ENCODE results near the gene NKIRAS1.

The NKIRAS1 gene

GRCh38 chr3:23916886-23917678, at the start of gene NKIRAS1, which contains the start of gene RPL15:
NKIRAS1 (minus strand) TSS chr3:23916990; CDS start chr3:23910904, 6,086 bp downstream.
RPL15 (plus strand) TSS chr3:23917132; CDS start chr3:23917860, 728 bp downstream.
- DNase-seq (ENCODE audit: low read depth in 1 of 2, low spot score in 1 of 2), result peak; percentile 91 to 94

GRCh38 chr3:23966328-23966727, 49.5 kb upstream of the NKIRAS1 start:
- no peak for DNase-seq (ENCODE audit: low read depth in 1 of 2, low spot score in 1 of 2)

- no peak for DNase-seq (ENCODE audit: low read depth in 1 of 2, low spot score in 1 of 2)
Observed at GRCh38 chr3:23964537-23965235, 47.9 kb upstream of the NKIRAS1 start.

- no peak for DNase-seq (ENCODE audit: low read depth in 1 of 2, low spot score in 1 of 2)
Observed at GRCh38 chr3:23961913-23962312, 45.1 kb upstream of the NKIRAS1 start.

- no peak for DNase-seq (ENCODE audit: low read depth in 1 of 2, low spot score in 1 of 2)
Observed at GRCh38 chr3:23961066-23961465, 44.3 kb upstream of the NKIRAS1 start.

- DNase-seq (ENCODE audit: low read depth in 1 of 2, low spot score in 1 of 2), result no peak
Observed at GRCh38 chr3:23960649-23961048, 43.9 kb upstream of the NKIRAS1 start.

- no peak for DNase-seq (ENCODE audit: low read depth in 1 of 2, low spot score in 1 of 2)
Observed at GRCh38 chr3:23959135-23959900, 42.5 kb upstream of the NKIRAS1 start.

- DNase-seq (ENCODE audit: low read depth in 1 of 2, low spot score in 1 of 2), result no peak
Observed at GRCh38 chr3:23956701-23957100, 39.9 kb upstream of the NKIRAS1 start.

- no peak for DNase-seq (ENCODE audit: low read depth in 1 of 2, low spot score in 1 of 2)
Observed at GRCh38 chr3:23954144-23954543, 37.4 kb upstream of the NKIRAS1 start.

- no peak for DNase-seq (ENCODE audit: low read depth in 1 of 2, low spot score in 1 of 2)
Observed at GRCh38 chr3:23953523-23953922, 36.7 kb upstream of the NKIRAS1 start.

- no peak for DNase-seq (ENCODE audit: low read depth in 1 of 2, low spot score in 1 of 2)
Observed at GRCh38 chr3:23952646-23953045, 35.9 kb upstream of the NKIRAS1 start.

- no peak for DNase-seq (ENCODE audit: low read depth in 1 of 2, low spot score in 1 of 2)
Observed at GRCh38 chr3:23950293-23950692, 33.5 kb upstream of the NKIRAS1 start.

- no peak for DNase-seq (ENCODE audit: low read depth in 1 of 2, low spot score in 1 of 2)
Observed at GRCh38 chr3:23949784-23950183, 33.0 kb upstream of the NKIRAS1 start.

GRCh38 chr3:23948761-23949160, 32.0 kb upstream of the NKIRAS1 start:
- no peak for DNase-seq (ENCODE audit: low read depth in 1 of 2, low spot score in 1 of 2)

GRCh38 chr3:23945913-23946687, 29.3 kb upstream of the NKIRAS1 start:
- DNase-seq (ENCODE audit: low read depth in 1 of 2, low spot score in 1 of 2), result peak; percentile 94 to 98

- no peak for DNase-seq (ENCODE audit: low read depth in 1 of 2, low spot score in 1 of 2)
Observed at GRCh38 chr3:23945663-23945912, 28.8 kb upstream of the NKIRAS1 start.

GRCh38 chr3:23944861-23945662, 28.3 kb upstream of the NKIRAS1 start, which contains the start of gene NR1D2:
NR1D2 (plus strand) TSS chr3:23945286; CDS start chr3:23945579, 293 bp downstream.
- DNase-seq (ENCODE audit: low read depth in 1 of 2, low spot score in 1 of 2), result peak; percentile 67 to 73

GRCh38 chr3:23944007-23944783, 27.4 kb upstream of the NKIRAS1 start:
- no peak for DNase-seq (ENCODE audit: low read depth in 1 of 2, low spot score in 1 of 2)

- no peak for DNase-seq (ENCODE audit: low read depth in 1 of 2, low spot score in 1 of 2)
Observed at GRCh38 chr3:23942546-23942945, 25.8 kb upstream of the NKIRAS1 start.

All from activated T-helper 1 cell treated with anti-CD3 and anti-CD28 coated beads, Interleukin-2, amount 50 U/mL, for 16 hours (primary cell).